VCaP (cell line): Measurements from ENCODE around the gene MTHFD2.
A peak's percentile ranks its signal among the peaks of the same experiment; 100 is the strongest.
"Not testable (repeated sequence)": the region's sequence is repeated elsewhere in the genome, so short reads cannot be mapped to it uniquely, and the experiment has no call there.

Experiments
- H3K27ac ChIP-seq: fragments of 450-650 bp; 2 replicates; pipeline ENCODE4 v1.5.1; 2017
- TF ChIP-seq, protein P1 (sequence below): fragments of 450-650 bp; conservative IDR thresholded peaks from 2 replicates; pipeline ENCODE4 v1.5.1; 2017; ENCODE audit warnings: mild to moderate bottlenecking, moderate library complexity

Gene MTHFD2

DNA sequence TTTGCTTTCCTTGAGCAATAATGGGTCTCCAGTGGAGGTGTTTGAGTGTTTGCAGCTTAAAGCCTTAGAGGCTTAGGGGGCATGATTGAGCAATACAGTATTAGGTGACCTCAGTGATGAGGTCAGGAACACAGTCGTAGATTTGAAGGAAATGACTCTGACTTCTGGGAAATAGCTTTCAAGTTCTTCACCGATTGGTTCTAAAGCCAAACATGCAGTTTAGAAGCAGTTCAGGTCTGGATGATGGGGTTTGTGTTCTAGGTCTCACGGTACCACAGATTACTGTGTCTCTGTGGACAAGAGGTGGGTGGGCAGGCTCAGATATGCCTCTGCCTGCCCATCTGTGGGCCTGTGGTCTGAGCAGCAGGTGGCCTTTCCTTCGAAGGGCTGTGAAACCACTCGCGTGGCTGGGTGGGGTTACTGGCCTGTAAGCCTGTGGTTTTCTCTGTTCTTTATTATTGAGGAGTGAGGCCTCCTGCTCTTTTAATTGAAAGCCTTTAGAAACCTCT lies 7.8 kb downstream of the MTHFD2 start:
- peak overlapping the region; percentile 49 for H3K27ac ChIP-seq
- TF ChIP-seq, protein P1, sequence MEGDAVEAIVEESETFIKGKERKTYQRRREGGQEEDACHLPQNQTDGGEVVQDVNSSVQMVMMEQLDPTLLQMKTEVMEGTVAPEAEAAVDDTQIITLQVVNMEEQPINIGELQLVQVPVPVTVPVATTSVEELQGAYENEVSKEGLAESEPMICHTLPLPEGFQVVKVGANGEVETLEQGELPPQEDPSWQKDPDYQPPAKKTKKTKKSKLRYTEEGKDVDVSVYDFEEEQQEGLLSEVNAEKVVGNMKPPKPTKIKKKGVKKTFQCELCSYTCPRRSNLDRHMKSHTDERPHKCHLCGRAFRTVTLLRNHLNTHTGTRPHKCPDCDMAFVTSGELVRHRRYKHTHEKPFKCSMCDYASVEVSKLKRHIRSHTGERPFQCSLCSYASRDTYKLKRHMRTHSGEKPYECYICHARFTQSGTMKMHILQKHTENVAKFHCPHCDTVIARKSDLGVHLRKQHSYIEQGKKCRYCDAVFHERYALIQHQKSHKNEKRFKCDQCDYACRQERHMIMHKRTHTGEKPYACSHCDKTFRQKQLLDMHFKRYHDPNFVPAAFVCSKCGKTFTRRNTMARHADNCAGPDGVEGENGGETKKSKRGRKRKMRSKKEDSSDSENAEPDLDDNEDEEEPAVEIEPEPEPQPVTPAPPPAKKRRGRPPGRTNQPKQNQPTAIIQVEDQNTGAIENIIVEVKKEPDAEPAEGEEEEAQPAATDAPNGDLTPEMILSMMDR = no peak

DNA sequence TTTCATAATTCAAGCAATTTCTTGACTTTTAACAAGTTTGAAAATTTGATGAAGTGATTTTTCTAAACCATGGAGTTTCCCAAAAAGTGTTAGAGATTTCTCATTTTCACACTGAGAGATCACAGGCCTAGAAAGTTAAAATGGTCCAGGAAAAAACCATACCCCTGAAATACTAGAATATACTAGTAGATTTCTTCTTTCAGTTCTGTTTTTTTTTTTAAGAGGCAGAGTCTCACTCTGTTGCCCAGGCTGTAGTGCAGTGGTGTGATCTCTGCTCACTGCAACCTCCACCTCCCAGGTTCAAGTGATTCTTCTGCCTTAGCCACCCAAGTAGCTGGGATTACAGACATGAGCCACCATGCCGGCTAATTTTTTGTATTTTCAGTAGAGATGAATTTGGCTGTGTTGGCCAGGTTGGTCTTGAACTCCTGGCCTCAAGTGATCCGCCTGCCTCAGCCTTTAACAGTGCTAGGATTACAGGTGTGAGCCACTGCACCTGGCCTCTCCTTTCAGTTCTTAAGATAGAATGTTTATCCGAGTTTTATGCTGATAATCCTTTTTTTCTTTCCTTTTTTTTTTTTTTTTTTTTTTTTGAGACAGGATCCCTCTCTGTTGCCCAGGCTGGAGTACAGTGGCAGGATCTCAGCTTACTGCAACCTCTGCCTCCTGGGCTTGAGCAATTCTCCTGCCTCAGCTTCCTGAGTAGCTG lies 14.4 kb downstream of the MTHFD2 start:
- TF ChIP-seq, protein P1 = no peak
- no peak overlapping the region for H3K27ac ChIP-seq

DNA sequence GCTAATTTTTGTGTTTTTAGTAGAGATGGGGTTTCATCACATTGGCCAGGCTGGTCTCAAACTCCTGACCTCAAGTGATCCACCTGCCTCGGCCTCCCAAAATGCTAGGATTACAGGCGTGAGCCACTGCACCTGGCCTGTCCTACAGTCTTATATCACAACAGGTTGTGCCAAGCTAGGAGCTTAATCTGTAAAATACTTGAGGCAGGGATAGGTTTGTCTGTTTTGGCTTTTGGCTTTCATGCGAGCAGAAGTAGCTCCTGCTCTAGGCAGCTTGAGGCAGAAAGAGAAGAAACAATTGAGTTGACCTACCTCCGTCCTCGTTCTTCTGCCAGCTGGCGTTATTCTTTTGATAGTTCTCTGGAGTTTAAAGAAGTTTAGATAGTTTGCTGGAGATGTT lies 17.4 kb downstream of the MTHFD2 start:
- not testable (repeated sequence) for H3K27ac ChIP-seq

DNA sequence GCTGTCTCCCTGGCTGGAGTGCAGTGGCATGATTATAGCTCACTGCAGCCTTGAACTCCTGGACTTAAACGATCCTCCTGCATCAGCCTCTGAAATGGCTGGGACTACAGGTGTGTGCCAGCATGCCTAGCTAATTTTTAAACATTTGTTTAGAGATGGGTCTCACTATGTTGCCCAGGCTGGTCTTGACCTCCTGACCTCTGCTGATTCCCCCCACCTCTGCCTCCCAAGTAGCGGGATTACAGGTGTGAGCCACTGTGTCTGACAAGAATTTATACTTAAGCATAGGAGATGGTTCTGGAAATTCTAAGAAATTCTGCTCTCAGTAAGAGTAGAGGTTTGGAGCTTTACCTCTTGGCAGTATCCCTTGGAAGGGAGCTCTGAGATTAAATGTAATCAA lies 18.2 kb downstream of the MTHFD2 start:
- TF ChIP-seq, protein P1 = no peak
- H3K27ac ChIP-seq = no peak overlapping the region

DNA sequence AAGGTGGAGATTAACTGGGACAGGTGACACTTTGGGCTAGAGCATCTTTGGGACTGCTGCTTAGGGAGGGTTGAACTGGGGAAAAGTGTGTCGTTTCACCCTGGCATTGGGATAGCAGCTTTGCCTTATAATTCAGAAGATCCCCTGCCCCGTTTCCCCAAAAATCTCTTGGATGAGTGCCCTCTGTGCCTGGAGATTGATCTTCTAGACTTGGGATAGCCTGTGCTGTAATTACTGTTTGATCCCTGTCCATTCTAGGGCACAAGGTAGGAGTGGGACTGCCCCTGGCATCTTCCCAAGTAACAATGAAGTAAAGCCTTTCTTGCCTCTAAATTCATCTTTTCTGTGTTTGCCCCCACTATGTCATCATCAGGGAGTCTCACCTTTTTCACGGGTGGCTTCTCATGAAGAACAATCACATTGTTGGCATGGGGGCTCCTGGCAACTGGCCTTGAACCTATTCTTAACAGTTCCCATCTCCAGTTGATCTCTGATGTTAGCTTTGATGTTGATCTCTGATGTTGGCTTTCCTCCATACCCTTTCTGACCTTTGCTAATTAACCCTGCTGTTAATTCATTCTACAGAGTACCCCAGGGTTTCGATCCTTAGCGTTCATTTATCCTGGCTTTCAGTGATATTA lies 21.6 kb downstream of the MTHFD2 start:
- no peak overlapping the region for H3K27ac ChIP-seq
- TF ChIP-seq, protein P1 = no peak

DNA sequence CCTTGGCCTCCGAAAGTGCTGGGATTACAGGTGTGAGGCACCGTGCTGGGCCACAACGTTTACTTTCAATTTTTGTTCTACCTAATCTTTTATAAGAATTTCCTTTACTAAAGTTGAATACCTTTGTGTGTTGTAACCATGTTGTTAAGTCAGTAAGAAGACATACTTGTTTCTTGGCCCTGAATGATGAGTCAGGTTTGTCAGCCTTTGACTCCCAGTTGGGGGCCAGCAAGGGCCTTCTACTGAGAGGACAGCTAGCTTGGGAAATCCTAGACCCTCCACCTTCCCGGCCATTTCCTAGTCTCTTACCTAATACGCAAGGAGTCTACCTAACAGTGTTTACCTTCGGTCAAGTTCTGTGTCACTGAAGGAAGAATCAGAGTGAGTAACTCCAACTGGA lies 22.7 kb downstream of the MTHFD2 start:
- TF ChIP-seq, protein P1 = no peak
- no peak overlapping the region for H3K27ac ChIP-seq

DNA sequence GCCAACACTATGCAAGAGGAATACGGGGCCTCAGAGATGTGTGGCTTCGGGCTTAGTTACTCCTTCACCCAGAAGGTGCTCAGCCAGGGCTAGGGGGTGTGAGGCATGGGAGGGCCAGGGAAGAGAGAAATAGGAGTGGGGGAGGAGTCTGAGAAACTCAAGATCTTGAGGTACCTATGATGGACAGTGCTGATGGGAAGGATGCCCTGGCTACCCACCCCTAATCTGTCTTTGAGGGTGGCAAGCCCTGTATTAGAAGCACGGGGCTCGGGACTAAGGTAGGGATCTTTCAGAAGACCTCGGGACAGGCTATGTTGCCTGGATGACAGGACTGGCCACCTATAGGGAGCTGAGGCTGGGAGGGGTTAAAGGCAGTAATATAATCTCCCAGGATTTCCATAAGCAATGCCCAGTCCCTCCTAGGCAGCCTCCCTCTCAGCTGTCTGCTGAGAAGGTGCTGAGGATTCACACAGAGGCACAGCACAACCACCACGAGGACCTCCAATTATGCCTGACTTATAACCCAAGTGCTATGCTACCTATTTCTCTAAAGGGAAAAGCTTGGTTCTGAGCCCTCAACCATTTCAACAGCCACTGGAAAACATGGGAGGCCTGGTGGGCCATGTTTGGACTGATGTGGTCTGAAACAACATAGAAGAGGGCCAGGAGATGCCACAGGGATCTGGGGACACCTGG lies 23.3 kb downstream of the MTHFD2 start:
- no peak overlapping the region for H3K27ac ChIP-seq
- TF ChIP-seq, protein P1 = no peak
